Keratinocyte (primary cell): ENCODE data around the gene SCD5.

Source experiments
- CTCF ChIP-seq, 3 experiments: IDR thresholded peaks in 1 of 3; conservative IDR thresholded peaks in 1 of 3; optimal IDR thresholded peaks in 1 of 3; 2 replicates in 2 of 3; 3 replicates in 1 of 3; pipeline versions ENCODE3 to v1.5.1; 2011; ENCODE audit warnings: low read length in 3 of 3, mild to moderate bottlenecking in 3 of 3, moderate library complexity in 2 of 3, control low read depth in 1 of 3, inconsistent platforms in 1 of 3; ENCODE audit not compliant: insufficient read depth in 2 of 3; ENCODE audit errors: extremely low read depth in 1 of 3
- EZH2 ChIP-seq: IDR thresholded peaks from one replicate; pipeline ENCODE4 v1.6.1; 2012; ENCODE audit warnings: inconsistent platforms, mild to moderate bottlenecking, low read length, moderate library complexity

GRCh38 chr4:82643994-82644733, 154.4 kb downstream of the SCD5 start:
- TF ChIP-seq CTCF (optimal IDR thresholded peaks at IDR 0.05 in 1 of 3, IDR thresholded peaks at IDR 0.05 in 1 of 3, conservative IDR thresholded peaks at IDR 0.05 in 1 of 3; ENCODE audit: extremely low read depth in 1 of 3, insufficient read depth in 2 of 3, low read length in 3 of 3), result no peak
- TF ChIP-seq EZH2, result no peak
